OCI-LY1 (cell line): ENCODE results near the gene MID1.

ENCODE experiments used
- EZH2 ChIP-seq: fragments of 200-600 bp; sonication (generic), shearing (Covaris generic); IDR thresholded peaks from 2 replicates; pipeline ENCODE4 v1.8.0; 2017; ENCODE audit warnings: borderline replicate concordance, mixed run types, mild to moderate bottlenecking, antibody characterized with exemption, low read length, moderate library complexity, mixed read lengths
- TF ChIP-seq, protein P1 (sequence below): fragments of 200-600 bp; sonication (generic), shearing (Covaris generic); IDR thresholded peaks from 2 replicates; pipeline ENCODE4 v1.5.1; 2017; ENCODE audit warnings: mild to moderate bottlenecking, antibody characterized with exemption, low read length, moderate library complexity, mixed read lengths

DNA sequence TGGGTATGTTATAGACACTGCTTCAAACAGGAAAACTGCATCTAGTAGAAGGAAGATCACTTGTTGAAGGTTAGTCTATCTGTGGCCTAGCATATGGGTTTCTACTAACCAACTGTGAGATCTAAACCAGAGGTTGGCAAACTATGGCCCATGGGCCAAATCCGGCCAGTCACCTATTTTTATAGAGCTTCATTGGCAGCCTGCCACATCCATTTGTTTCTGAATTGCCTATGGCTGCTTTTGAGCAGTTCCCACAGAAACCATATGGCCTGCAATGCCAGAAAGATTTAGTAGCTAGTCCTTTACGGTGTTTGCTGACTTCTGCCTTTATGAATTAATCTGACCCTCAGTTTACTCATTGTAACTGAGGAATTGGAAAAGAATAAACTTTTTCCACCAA is 71.1 kb downstream of the MID1 start:
- no peak for TF ChIP-seq EZH2
- TF ChIP-seq, protein P1, sequence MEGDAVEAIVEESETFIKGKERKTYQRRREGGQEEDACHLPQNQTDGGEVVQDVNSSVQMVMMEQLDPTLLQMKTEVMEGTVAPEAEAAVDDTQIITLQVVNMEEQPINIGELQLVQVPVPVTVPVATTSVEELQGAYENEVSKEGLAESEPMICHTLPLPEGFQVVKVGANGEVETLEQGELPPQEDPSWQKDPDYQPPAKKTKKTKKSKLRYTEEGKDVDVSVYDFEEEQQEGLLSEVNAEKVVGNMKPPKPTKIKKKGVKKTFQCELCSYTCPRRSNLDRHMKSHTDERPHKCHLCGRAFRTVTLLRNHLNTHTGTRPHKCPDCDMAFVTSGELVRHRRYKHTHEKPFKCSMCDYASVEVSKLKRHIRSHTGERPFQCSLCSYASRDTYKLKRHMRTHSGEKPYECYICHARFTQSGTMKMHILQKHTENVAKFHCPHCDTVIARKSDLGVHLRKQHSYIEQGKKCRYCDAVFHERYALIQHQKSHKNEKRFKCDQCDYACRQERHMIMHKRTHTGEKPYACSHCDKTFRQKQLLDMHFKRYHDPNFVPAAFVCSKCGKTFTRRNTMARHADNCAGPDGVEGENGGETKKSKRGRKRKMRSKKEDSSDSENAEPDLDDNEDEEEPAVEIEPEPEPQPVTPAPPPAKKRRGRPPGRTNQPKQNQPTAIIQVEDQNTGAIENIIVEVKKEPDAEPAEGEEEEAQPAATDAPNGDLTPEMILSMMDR: no peak
